Suprapubic skin (tissue), 4 donors: ENCODE results near the gene PYM1. TPM values are rescaled to one million over a fixed set of nuclear protein-coding genes. Genes with fewer than 3 reads are reported as not detected.

Source experiments
- DNase-seq, 2 donors: peaks; one replicate each; pipeline ENCODE4 v3.0.0-alpha.2; 2019; ENCODE audit warnings: low spot score in 2 of 2
- H3K27ac ChIP-seq: fragments of 200-600 bp; sonication (generic); one replicate; pipeline ENCODE4 v1.5.1; 2019
- H3K27me3 ChIP-seq: fragments of 200-600 bp; sonication (generic); one replicate; pipeline ENCODE4 v1.5.1; 2019
- H3K36me3 ChIP-seq: fragments of 200-600 bp; sonication (generic); one replicate; pipeline ENCODE4 v1.5.1; 2019
- H3K4me1 ChIP-seq: fragments of 200-600 bp; sonication (generic); one replicate; pipeline ENCODE4 v1.5.1; 2019
- H3K4me3 ChIP-seq: fragments of 200-600 bp; sonication (generic); one replicate; pipeline ENCODE4 v1.5.1; 2019; ENCODE audit warnings: mild to moderate bottlenecking
- H3K9me3 ChIP-seq: fragments of 200-600 bp; sonication (generic); one replicate; pipeline ENCODE4 v1.5.1; 2019
- EP300 ChIP-seq: sonication (generic); formaldehyde crosslinking; IDR thresholded peaks from one replicate; pipeline ENCODE4 v1.6.1; 2017; ENCODE audit warnings: antibody characterized with exemption
- POLR2A ChIP-seq, 2 donors: fragments of 450-650 bp; IDR thresholded peaks; one replicate each; pipeline ENCODE4 v1.6.1; 2017; ENCODE audit warnings: antibody characterized with exemption in 2 of 2, mild to moderate bottlenecking in 2 of 2, moderate library complexity in 2 of 2
- POLR2AphosphoS5 ChIP-seq, 3 donors: sonication (generic); formaldehyde crosslinking; IDR thresholded peaks; one replicate each; pipeline ENCODE4 v1.6.1; 2017; ENCODE audit warnings: antibody characterized with exemption in 3 of 3
- WGBS: methylation state at CpG from one replicate; pipeline ENCODE4 v1.1.5; 2018; 5-methylcytosine and 5-hydroxymethylcytosine counted together
- total RNA-seq, 4 donors: library from RNA; depleted of rRNA; stranded (reverse); fragments of >200 nt; gene quantifications; one replicate each; pipeline ENCODE4 v1.1.0, GENCODE V29; 2016
- TF ChIP-seq, protein P1 (sequence below), 2 donors: fragments of 200-600 bp in 1 of 2; fragments of 450-650 bp in 1 of 2; sonication (generic) in 1 of 2; IDR thresholded peaks; one replicate each; pipeline ENCODE4 v1.5.1; 2016 to 2019; ENCODE audit warnings: antibody characterized with exemption in 2 of 2, mild to moderate bottlenecking in 1 of 2, moderate library complexity in 1 of 2

PYM1 gene
- total RNA-seq, 4 donors from 2014 or later = 32.0 to 41.8 (median 37.4) TPM

GRCh38 chr12:55933799-55934742 is 6.4 kb upstream of the PYM1 start:
- Histone ChIP-seq H3K27me3 (no peaks in the 10 kb centered on the region), H3K27ac (peak overlapping the region; percentile 17), H3K36me3 (peaks cover 14% of the 10 kb centered on the region), H3K9me3 (no peaks in the 10 kb centered on the region), H3K4me3 (peak overlapping the region; percentile 67), H3K4me1 (peaks cover 66% of the 10 kb centered on the region)
- WGBS = 74% methylated on average over 1 of the region's 1 CpG
- TF ChIP-seq, protein P1, sequence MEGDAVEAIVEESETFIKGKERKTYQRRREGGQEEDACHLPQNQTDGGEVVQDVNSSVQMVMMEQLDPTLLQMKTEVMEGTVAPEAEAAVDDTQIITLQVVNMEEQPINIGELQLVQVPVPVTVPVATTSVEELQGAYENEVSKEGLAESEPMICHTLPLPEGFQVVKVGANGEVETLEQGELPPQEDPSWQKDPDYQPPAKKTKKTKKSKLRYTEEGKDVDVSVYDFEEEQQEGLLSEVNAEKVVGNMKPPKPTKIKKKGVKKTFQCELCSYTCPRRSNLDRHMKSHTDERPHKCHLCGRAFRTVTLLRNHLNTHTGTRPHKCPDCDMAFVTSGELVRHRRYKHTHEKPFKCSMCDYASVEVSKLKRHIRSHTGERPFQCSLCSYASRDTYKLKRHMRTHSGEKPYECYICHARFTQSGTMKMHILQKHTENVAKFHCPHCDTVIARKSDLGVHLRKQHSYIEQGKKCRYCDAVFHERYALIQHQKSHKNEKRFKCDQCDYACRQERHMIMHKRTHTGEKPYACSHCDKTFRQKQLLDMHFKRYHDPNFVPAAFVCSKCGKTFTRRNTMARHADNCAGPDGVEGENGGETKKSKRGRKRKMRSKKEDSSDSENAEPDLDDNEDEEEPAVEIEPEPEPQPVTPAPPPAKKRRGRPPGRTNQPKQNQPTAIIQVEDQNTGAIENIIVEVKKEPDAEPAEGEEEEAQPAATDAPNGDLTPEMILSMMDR (IDR thresholded peaks at IDR 0.05) = no peak
- TF ChIP-seq EP300 = no peak
- TF ChIP-seq POLR2A (IDR thresholded peaks at IDR 0.05) = no peak
- TF ChIP-seq POLR2AphosphoS5 (IDR thresholded peaks at IDR 0.05) = no peak
- no peak for DNase-seq

- Histone ChIP-seq H3K27me3 (no peaks in the 10 kb centered on the region), H3K36me3 (peaks cover 7% of the 10 kb centered on the region), H3K27ac (peak overlapping the region; percentile 98), H3K4me3 (peak overlapping the region; percentile 67), H3K9me3 (no peaks in the 10 kb centered on the region), H3K4me1 (peaks cover 74% of the 10 kb centered on the region)
- WGBS = 42% methylated on average over 7 of the region's 7 CpGs
- DNase-seq = peak in 1 of 2 donors; percentile 70
- TF ChIP-seq POLR2A (IDR thresholded peaks at IDR 0.05) = no peak
- TF ChIP-seq, protein P1 (IDR thresholded peaks at IDR 0.05) = no peak
- no peak for TF ChIP-seq EP300
- no peak for TF ChIP-seq POLR2AphosphoS5 (IDR thresholded peaks at IDR 0.05)
Observed at GRCh38 chr12:55933169-55933798, 5.6 kb upstream of the PYM1 start.

DNA sequence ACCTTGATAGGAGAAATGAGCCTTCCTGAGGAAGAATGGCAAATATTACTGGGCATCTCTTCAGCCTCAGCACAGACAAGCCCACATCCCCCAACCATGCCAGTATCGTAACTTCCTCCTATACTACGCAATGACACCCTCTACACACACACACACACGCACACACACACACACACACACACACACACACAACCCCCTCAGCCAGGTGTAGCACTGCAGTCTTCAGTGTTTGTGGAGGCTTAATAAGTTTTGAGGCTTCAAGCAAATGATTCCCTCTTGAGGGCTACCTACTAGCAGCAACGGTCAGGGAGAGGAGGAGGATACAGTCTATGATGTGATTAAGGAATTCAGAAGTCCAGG is 4.8 kb upstream of the PYM1 start:
- peaks cover 5% of the 10 kb centered on the region for H3K36me3 ChIP-seq
- peaks cover 79% of the 10 kb centered on the region for H3K4me1 ChIP-seq
- no peaks in the 10 kb centered on the region for H3K27me3 ChIP-seq
- 4% methylated on average over 4 of the region's 4 CpGs for WGBS
- H3K4me3 ChIP-seq = peak overlapping the region; percentile 67
- no peaks in the 10 kb centered on the region for H3K9me3 ChIP-seq
- DNase-seq = no peak
- TF ChIP-seq POLR2A (IDR thresholded peaks at IDR 0.05) = no peak
- TF ChIP-seq EP300 = no peak
- no peak for TF ChIP-seq POLR2AphosphoS5 (IDR thresholded peaks at IDR 0.05)
- TF ChIP-seq, protein P1 (IDR thresholded peaks at IDR 0.05) = no peak
- peak overlapping the region; percentile 98 for H3K27ac ChIP-seq

DNA sequence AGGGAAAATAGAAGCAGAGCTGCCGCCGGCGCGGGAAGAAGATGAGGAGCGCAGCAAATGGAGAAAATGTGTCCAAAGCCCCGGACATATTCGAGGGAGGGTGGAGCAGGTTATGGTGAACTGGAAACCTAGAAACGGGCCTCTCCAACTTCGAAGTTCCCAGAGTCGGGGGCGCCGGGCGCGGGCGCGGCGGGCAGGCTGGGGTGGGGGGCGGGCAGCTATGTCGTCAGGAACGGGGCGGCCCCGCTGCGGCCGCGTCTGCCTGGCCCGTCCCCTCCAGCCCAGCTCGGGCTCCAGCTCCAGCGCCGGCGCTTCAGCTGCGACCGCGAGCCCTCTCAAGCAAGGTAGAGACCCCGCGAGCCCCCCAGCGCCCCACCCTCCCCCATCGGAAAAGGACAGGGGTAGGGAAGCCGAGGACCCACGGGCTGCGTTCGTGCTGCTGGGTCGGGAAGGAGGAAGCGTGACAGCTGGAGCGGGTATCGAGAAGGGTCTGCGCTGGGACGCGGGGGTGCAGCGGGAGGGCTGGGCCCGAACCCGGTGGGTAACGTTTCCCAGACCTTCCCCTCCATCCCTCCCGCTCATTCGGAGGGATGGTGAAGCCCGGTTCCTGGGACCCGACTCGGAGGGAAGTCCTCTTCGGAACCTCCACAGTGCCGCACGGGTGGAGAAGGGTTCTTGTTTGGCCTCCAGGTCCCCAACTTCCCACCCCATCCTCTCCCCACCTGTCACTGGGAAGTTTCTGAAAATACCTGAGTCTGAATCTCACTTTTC is 4.3 kb upstream of the PYM1 start:
- peak overlapping the region; percentile 67 for H3K4me3 ChIP-seq
- peaks cover 2% of the 10 kb centered on the region for H3K36me3 ChIP-seq
- H3K4me1 ChIP-seq = peaks cover 79% of the 10 kb centered on the region
- H3K27ac ChIP-seq = peak overlapping the region; percentile 98
- peak; percentile 79 to 85 for DNase-seq
- WGBS = 0% methylated on average over 22 of the region's 60 CpGs
- H3K27me3 ChIP-seq = no peaks in the 10 kb centered on the region
- no peaks in the 10 kb centered on the region for H3K9me3 ChIP-seq
- TF ChIP-seq, protein P1 (IDR thresholded peaks at IDR 0.05) = peak in 1 of 2 donors; percentile 7
- no peak for TF ChIP-seq POLR2A (IDR thresholded peaks at IDR 0.05)
